Measurements from ENCODE around the gene CPT1B. TPM values are rescaled to one million over a fixed set of nuclear protein-coding genes. Genes with fewer than 3 reads are reported as not detected.

Gene CPT1B
- total RNA-seq, 1 donor from 2014 or later = 12.7 TPM

DNA sequence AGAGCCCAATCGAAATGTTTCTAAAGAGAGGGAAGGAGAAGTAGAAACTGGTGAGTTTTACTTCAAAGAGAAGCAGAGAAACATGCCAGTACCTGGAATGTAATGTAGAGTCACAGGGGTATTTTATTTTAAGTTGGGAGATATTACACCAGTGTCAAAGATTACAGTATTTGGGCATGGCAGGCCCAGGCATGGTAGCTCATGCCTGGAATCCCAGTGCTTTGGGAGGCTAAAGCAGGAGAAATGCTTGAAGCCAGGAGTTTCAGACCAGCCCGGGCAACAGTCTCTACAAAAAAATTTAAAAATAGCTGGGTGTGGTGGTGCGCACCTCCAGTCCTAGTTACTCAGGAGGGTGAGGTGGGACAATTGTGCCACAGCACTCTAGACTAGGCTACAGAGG lies 18.2 kb downstream of the CPT1B start:
- ATAC-seq = no peak
- intact Hi-C loops (cut with DNase I) = no loop called here
- H3K4me1 ChIP-seq = peaks cover 10% of the 10 kb centered on the region
- no peaks in the 10 kb centered on the region for H3K9me3 ChIP-seq
- H3K4me3 ChIP-seq = no peak overlapping the region
- TF ChIP-seq, protein P1, sequence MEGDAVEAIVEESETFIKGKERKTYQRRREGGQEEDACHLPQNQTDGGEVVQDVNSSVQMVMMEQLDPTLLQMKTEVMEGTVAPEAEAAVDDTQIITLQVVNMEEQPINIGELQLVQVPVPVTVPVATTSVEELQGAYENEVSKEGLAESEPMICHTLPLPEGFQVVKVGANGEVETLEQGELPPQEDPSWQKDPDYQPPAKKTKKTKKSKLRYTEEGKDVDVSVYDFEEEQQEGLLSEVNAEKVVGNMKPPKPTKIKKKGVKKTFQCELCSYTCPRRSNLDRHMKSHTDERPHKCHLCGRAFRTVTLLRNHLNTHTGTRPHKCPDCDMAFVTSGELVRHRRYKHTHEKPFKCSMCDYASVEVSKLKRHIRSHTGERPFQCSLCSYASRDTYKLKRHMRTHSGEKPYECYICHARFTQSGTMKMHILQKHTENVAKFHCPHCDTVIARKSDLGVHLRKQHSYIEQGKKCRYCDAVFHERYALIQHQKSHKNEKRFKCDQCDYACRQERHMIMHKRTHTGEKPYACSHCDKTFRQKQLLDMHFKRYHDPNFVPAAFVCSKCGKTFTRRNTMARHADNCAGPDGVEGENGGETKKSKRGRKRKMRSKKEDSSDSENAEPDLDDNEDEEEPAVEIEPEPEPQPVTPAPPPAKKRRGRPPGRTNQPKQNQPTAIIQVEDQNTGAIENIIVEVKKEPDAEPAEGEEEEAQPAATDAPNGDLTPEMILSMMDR (IDR thresholded peaks at IDR 0.05) = no peak
- no peaks in the 10 kb centered on the region for H3K27me3 ChIP-seq
- no peaks in the 10 kb centered on the region for H3K36me3 ChIP-seq
- no peak for DNase-seq
- no peak overlapping the region for H3K27ac ChIP-seq

GRCh38 chr22:50556703-50557102 lies 21.5 kb downstream of the CPT1B start:
- H3K36me3 ChIP-seq = no peaks in the 10 kb centered on the region
- no peaks in the 10 kb centered on the region for H3K4me1 ChIP-seq
- no peaks in the 10 kb centered on the region for H3K27me3 ChIP-seq
- TF ChIP-seq, protein P1 (IDR thresholded peaks at IDR 0.05) = no peak
- H3K27ac ChIP-seq = no peak overlapping the region
- no peak overlapping the region for H3K4me3 ChIP-seq
- DNase-seq = no peak
- ATAC-seq = no peak
- H3K9me3 ChIP-seq = no peaks in the 10 kb centered on the region
- intact Hi-C loops (cut with DNase I) = no loop called here

- no peak for DNase-seq
- Histone ChIP-seq H3K27ac (no peak overlapping the region), H3K9me3 (no peaks in the 10 kb centered on the region), H3K36me3 (no peaks in the 10 kb centered on the region), H3K27me3 (peaks cover 10% of the 10 kb centered on the region), H3K4me3 (no peak overlapping the region), H3K4me1 (peaks cover 8% of the 10 kb centered on the region)
- no peak for ATAC-seq
- TF ChIP-seq, protein P1 (IDR thresholded peaks at IDR 0.05) = no peak
- intact Hi-C loops (cut with DNase I) = no loop called here
Observed at GRCh38 chr22:50553310-50553709, 24.9 kb downstream of the CPT1B start.

GRCh38 chr22:50551160-50551752 lies 27.0 kb downstream of the CPT1B start:
- Histone ChIP-seq H3K27me3 (peaks cover 23% of the 10 kb centered on the region), H3K4me1 (peaks cover 11% of the 10 kb centered on the region), H3K9me3 (no peaks in the 10 kb centered on the region), H3K27ac (no peak overlapping the region), H3K4me3 (no peak overlapping the region), H3K36me3 (no peaks in the 10 kb centered on the region)
- ATAC-seq (no peak), DNase-seq (peak; percentile 58)
- TF ChIP-seq, protein P1 (IDR thresholded peaks at IDR 0.05) = no peak
- intact Hi-C loops (cut with DNase I) = no loop called here

DNA sequence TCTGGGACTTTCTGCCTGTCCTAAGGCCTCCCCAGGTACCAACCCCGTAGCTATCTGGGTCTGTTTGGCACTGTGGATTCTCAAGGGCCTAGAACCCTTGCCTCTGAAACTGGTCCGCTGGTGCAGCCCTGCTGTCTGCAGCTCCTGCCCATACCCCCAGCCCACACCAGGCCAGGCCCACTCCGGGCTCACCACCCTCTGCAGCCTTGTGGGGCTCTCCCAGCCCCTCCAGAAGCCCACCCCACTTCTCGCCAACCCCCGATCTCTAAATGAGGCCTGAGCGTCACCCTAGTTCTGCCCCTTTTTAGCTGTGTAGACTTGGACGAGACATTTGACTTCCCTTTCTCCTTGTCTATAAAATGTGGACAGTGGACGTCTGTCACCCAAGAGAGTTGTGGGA lies 27.8 kb downstream of the CPT1B start:
- intact Hi-C loops (cut with DNase I) = no loop called here
- no peak overlapping the region for H3K27ac ChIP-seq

More for the DNA sequence above, 27.8 kb downstream of the CPT1B start:
- H3K27me3 ChIP-seq = peaks cover 29% of the 10 kb centered on the region
- TF ChIP-seq, protein P1 (IDR thresholded peaks at IDR 0.05) = no peak
- H3K4me3 ChIP-seq = no peak overlapping the region
- H3K9me3 ChIP-seq = no peaks in the 10 kb centered on the region
- H3K36me3 ChIP-seq = no peaks in the 10 kb centered on the region
- peaks cover 11% of the 10 kb centered on the region for H3K4me1 ChIP-seq
- ATAC-seq (no peak), DNase-seq (no peak)
